ENCODE results near the gene POC5.

Gene POC5

DNA sequence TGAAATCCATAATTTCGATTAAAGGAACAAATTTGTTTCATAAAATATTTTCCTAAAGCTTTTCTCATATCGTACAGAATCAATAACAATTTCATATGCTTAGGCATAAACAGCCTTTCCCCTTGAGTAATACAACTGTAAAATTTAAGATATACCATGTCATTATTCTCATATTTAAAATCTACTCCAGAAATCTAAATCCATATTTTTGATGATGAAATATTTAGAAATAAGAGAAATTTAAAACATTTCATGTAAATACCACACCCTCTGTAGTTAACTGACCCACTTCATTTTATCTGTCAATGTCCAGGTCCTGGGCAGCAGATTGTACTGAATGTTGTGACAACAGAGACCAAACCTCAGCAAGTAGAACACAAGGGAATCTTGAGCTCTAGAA, 5.1 kb downstream of the POC5 start:
- Histone ChIP-seq H3K79me2 (ENCODE audit: insufficient read depth, low read depth) (peaks cover 73% of the 10 kb centered on the region), H3K4me1 (ENCODE audit: low read depth, poor library complexity, severe bottlenecking) (peaks cover 27% of the 10 kb centered on the region), H3K4me2 (no peak overlapping the region)

DNA sequence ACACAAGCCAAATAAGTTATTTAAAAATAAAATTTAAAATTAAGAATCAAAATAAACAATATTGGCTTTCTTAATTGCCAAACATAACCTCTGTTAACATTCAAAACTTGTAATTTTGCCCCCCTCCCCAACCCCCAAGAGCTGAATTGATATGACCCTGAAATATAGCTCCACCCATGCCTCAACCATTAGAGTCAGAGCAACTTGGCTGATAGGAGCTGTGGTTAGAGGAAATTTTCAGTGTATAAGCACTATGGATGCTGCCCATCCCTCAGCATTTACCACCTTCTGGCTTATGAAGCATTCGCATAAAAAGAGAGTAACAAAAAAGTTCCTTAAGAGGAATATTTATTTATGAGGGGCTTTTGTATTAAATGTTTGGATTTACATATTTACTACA, 6.1 kb downstream of the POC5 start:
- H3K4me1 ChIP-seq (ENCODE audit: low read depth, poor library complexity, severe bottlenecking) = peaks cover 27% of the 10 kb centered on the region
- no peaks in the 10 kb centered on the region for H4K20me1 ChIP-seq (ENCODE audit: insufficient read depth)
- no peaks in the 10 kb centered on the region for H3K27me3 ChIP-seq (ENCODE audit: insufficient read depth, low read depth)
- H3K27ac ChIP-seq = no peak overlapping the region
- no peak overlapping the region for H3K4me2 ChIP-seq
- H3K4me3 ChIP-seq (IDR thresholded peaks at IDR 0.05; ENCODE audit: insufficient read depth, low read depth, low read length) = no peak overlapping the region
- no peak overlapping the region for H3K9ac ChIP-seq
- H2AFZ ChIP-seq (ENCODE audit: low read depth) = no peak overlapping the region
- TF ChIP-seq, protein P1, sequence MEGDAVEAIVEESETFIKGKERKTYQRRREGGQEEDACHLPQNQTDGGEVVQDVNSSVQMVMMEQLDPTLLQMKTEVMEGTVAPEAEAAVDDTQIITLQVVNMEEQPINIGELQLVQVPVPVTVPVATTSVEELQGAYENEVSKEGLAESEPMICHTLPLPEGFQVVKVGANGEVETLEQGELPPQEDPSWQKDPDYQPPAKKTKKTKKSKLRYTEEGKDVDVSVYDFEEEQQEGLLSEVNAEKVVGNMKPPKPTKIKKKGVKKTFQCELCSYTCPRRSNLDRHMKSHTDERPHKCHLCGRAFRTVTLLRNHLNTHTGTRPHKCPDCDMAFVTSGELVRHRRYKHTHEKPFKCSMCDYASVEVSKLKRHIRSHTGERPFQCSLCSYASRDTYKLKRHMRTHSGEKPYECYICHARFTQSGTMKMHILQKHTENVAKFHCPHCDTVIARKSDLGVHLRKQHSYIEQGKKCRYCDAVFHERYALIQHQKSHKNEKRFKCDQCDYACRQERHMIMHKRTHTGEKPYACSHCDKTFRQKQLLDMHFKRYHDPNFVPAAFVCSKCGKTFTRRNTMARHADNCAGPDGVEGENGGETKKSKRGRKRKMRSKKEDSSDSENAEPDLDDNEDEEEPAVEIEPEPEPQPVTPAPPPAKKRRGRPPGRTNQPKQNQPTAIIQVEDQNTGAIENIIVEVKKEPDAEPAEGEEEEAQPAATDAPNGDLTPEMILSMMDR (conservative IDR thresholded peaks at IDR 0.05; ENCODE audit: low read depth, low read length) = no peak
- peaks cover 6% of the 10 kb centered on the region; the same call in 1 of the 2 replicates for H3K36me3 ChIP-seq (ENCODE audit: insufficient read depth)
- peaks cover 65% of the 10 kb centered on the region for H3K79me2 ChIP-seq (ENCODE audit: insufficient read depth, low read depth)

More for the DNA sequence above, 5.1 kb downstream of the POC5 start:
- TF ChIP-seq, protein P1 (conservative IDR thresholded peaks at IDR 0.05; ENCODE audit: low read depth, low read length) = no peak
- Histone ChIP-seq H4K20me1 (ENCODE audit: insufficient read depth) (no peaks in the 10 kb centered on the region), H3K9ac (no peak overlapping the region), H3K36me3 (ENCODE audit: insufficient read depth) (peaks cover 6% of the 10 kb centered on the region; the same call in 1 of the 2 replicates), H3K4me3 (IDR thresholded peaks at IDR 0.05; ENCODE audit: insufficient read depth, low read depth, low read length) (no peak overlapping the region), H3K27me3 (ENCODE audit: insufficient read depth, low read depth) (no peaks in the 10 kb centered on the region), H3K27ac (no peak overlapping the region), H2AFZ (ENCODE audit: low read depth) (no peak overlapping the region)

DNA sequence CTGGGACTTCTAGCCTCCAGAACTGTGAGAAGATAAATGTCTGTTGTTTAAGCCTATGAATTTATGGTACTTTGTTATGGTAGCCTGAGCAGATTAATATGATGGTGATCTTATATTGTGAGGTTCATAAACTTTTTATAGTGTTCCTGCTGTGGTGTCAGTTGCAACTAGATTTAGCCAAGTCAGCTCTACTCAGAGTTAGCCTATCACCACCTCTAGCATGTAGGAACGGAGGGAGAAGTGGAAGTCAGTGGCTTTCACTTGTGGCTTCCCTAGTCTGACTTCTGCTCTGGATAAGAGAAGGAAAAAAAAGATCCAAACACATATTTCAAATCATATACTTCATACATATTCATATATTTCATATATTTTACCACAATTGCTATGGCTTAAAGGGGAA, 6.6 kb downstream of the POC5 start:
- H3K4me3 ChIP-seq (IDR thresholded peaks at IDR 0.05; ENCODE audit: insufficient read depth, low read depth, low read length) = no peak overlapping the region
- H3K27ac ChIP-seq = no peak overlapping the region
- H3K27me3 ChIP-seq (ENCODE audit: insufficient read depth, low read depth) = no peaks in the 10 kb centered on the region
- peaks cover 60% of the 10 kb centered on the region for H3K79me2 ChIP-seq (ENCODE audit: insufficient read depth, low read depth)
- H4K20me1 ChIP-seq (ENCODE audit: insufficient read depth) = no peaks in the 10 kb centered on the region
- no peak overlapping the region for H3K4me2 ChIP-seq
- H3K36me3 ChIP-seq (ENCODE audit: insufficient read depth) = peaks cover 6% of the 10 kb centered on the region; the same call in 1 of the 2 replicates
- TF ChIP-seq, protein P1 (conservative IDR thresholded peaks at IDR 0.05; ENCODE audit: low read depth, low read length) = no peak
- H3K4me1 ChIP-seq (ENCODE audit: low read depth, poor library complexity, severe bottlenecking) = peaks cover 22% of the 10 kb centered on the region
- H3K9ac ChIP-seq = no peak overlapping the region
- H2AFZ ChIP-seq (ENCODE audit: low read depth) = no peak overlapping the region

DNA sequence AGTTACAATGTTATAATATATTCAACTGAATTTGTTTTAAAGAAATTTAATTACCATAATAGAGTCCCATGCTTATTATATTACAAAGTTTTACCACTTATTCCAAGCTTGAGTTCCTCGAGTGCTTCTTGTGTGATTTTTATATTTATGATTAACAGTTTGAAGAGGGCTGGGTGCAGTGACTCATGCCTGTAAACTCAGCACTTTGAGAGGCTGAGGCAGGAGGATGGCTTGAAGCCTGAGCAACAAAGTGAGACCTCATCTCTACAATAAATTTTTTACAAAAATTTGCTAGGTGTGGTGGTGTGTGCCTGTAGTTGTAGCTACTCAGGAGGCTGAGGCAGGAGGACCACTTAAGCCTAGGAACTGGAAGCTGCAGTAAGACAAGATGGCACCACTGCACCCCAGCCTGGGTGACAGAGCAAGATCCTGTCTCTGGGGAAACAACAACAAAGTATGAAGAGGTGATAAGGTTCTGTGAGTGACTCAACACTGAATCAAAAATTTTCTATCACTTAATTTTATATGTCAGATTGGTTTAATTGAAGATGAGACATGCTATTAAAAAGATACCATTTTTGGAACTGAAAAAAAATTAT, 9.2 kb downstream of the POC5 start:
- no peak overlapping the region for H2AFZ ChIP-seq (ENCODE audit: low read depth)
- H3K27me3 ChIP-seq (ENCODE audit: insufficient read depth, low read depth) = no peaks in the 10 kb centered on the region
- peaks cover 35% of the 10 kb centered on the region for H3K79me2 ChIP-seq (ENCODE audit: insufficient read depth, low read depth)
- peaks cover 18% of the 10 kb centered on the region for H3K4me1 ChIP-seq (ENCODE audit: low read depth, poor library complexity, severe bottlenecking)
- H4K20me1 ChIP-seq (ENCODE audit: insufficient read depth) = no peaks in the 10 kb centered on the region
- H3K36me3 ChIP-seq (ENCODE audit: insufficient read depth) = peaks cover 9% of the 10 kb centered on the region; the same call in 1 of the 2 replicates
- no peak overlapping the region for H3K4me2 ChIP-seq
- no peak overlapping the region for H3K9ac ChIP-seq
- no peak overlapping the region for H3K4me3 ChIP-seq (IDR thresholded peaks at IDR 0.05; ENCODE audit: insufficient read depth, low read depth, low read length)
- no peak overlapping the region for H3K27ac ChIP-seq
- TF ChIP-seq, protein P1 (conservative IDR thresholded peaks at IDR 0.05; ENCODE audit: low read depth, low read length) = no peak
